Measurements from ENCODE around the gene SUSD1.

DNA sequence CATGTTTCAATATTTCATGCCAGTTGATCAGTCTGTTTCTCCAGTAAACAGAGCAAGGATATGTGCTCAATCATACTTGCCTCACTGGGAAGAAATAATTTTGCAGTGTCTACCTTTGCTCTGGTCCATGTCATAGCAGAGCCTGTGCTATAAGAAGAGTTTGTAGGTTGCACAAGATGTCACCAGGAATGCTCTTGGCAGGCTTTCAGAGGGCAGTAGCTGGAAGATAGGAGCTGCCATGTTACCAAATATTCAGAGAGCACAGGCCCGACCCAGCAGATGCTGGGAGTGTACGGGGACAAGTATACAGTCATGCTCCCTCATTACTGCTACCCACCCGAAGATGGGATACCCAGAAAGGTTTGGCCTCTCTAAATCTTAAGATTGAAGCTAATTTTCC is 175.8 kb downstream of the SUSD1 start:
- TF ChIP-seq, protein P1, sequence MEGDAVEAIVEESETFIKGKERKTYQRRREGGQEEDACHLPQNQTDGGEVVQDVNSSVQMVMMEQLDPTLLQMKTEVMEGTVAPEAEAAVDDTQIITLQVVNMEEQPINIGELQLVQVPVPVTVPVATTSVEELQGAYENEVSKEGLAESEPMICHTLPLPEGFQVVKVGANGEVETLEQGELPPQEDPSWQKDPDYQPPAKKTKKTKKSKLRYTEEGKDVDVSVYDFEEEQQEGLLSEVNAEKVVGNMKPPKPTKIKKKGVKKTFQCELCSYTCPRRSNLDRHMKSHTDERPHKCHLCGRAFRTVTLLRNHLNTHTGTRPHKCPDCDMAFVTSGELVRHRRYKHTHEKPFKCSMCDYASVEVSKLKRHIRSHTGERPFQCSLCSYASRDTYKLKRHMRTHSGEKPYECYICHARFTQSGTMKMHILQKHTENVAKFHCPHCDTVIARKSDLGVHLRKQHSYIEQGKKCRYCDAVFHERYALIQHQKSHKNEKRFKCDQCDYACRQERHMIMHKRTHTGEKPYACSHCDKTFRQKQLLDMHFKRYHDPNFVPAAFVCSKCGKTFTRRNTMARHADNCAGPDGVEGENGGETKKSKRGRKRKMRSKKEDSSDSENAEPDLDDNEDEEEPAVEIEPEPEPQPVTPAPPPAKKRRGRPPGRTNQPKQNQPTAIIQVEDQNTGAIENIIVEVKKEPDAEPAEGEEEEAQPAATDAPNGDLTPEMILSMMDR (IDR thresholded peaks at IDR 0.05; ENCODE audit: poor library complexity, severe bottlenecking) = no peak
- no peak for TF ChIP-seq EP300 (conservative IDR thresholded peaks at IDR 0.05; ENCODE audit: poor library complexity, severe bottlenecking)
- no peak for TF ChIP-seq SMC3 (conservative IDR thresholded peaks at IDR 0.05; ENCODE audit: poor library complexity)
- TF ChIP-seq REST (IDR thresholded peaks at IDR 0.05; ENCODE audit: borderline replicate concordance) = no peak

All from neural cell (in vitro differentiated cells).